ENCODE measurements around the gene KCTD5.

DNA sequence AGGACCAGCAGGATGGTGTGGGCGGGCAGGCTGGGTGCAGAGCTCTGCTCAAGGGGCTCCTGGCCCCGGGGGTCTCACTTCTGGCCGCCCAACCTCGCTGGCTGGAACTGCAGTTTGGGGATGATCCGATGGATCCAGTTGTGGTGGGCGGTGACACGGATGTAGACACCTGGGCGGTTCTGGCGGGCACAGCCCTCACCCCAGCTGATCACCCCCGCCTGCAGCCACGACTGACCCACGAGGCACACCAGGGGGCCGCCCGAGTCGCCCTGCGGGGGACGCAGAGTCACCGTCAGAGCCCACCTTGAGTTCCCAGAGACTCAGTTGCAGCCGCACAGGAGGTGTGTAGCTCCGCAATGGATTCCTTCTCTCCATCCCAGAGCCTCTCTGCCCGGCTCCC is 30.2 kb downstream of the KCTD5 start:
- TF ChIP-seq RAD21 (IDR thresholded peaks at IDR 0.05; ENCODE audit: low read depth) (no peak), EZH2 (IDR thresholded peaks at IDR 0.05) (no peak), ZBTB33 (IDR thresholded peaks at IDR 0.05; ENCODE audit: extremely low read depth, insufficient replicate concordance, low read length) (no peak), CTCF (IDR thresholded peaks at IDR 0.05 in 2 of 3, conservative IDR thresholded peaks at IDR 0.05 in 1 of 3; ENCODE audit: borderline replicate concordance in 1 of 3, insufficient read depth in 1 of 3, low read depth in 2 of 3, low read length in 2 of 3) (no peak)
